GM10248 (cell line): ENCODE measurements around the gene PCDHGA3.

Experiments used
- CTCF ChIA-PET: fragments of 300-600 bp; sonication (Branson Sonifier 250); formaldehyde crosslinking; extraction: SDS; loops from one replicate; lab custom pipeline; 2021; ENCODE audit warnings: antibody characterized with exemption; lab: Yijun Ruan, JAX
- POLR2A ChIA-PET: fragments of 350-650 bp; sonication (Branson Sonifier 250); formaldehyde crosslinking; extraction: SDS; loops from one replicate; lab custom pipeline; 2020; ENCODE audit warnings: antibody characterized with exemption; lab: Yijun Ruan, JAX
- DNase-seq: peaks from one replicate; pipeline ENCODE4 v3.0.0; 2012; ENCODE audit errors: extremely low spot score
- TF ChIP-seq, protein P1 (sequence below): IDR thresholded peaks from 2 replicates; pipeline ENCODE4 v1.5.1; 2012; ENCODE audit warnings: mild to moderate bottlenecking, low read depth; ENCODE audit errors: extremely low read depth, missing control alignments, control extremely low read depth

Gene PCDHGA3

DNA sequence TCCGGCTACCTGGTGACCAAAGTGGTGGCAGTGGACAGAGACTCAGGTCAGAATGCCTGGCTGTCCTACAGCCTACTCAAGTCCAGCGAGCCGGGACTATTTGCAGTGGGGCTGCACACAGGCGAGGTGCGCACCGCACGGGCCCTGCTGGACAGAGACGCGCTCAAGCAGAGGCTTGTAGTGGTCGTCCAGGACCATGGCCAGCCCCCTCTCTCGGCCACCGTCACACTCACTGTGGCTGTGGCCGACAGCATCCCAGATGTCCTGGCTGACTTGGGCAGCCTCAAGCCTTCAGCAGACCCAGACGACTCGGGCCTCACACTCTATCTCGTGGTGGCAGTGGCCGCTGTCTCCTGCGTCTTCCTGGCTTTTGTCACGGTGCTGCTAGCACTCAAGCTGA lies 13.3 kb downstream of the PCDHGA3 start:
- TF ChIP-seq, protein P1, sequence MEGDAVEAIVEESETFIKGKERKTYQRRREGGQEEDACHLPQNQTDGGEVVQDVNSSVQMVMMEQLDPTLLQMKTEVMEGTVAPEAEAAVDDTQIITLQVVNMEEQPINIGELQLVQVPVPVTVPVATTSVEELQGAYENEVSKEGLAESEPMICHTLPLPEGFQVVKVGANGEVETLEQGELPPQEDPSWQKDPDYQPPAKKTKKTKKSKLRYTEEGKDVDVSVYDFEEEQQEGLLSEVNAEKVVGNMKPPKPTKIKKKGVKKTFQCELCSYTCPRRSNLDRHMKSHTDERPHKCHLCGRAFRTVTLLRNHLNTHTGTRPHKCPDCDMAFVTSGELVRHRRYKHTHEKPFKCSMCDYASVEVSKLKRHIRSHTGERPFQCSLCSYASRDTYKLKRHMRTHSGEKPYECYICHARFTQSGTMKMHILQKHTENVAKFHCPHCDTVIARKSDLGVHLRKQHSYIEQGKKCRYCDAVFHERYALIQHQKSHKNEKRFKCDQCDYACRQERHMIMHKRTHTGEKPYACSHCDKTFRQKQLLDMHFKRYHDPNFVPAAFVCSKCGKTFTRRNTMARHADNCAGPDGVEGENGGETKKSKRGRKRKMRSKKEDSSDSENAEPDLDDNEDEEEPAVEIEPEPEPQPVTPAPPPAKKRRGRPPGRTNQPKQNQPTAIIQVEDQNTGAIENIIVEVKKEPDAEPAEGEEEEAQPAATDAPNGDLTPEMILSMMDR = no peak
- CTCF ChIA-PET = interaction anchor here (2.9 kb wide), 1 partner anchor 201 kb away, joined by 9 read pairs; no protein-coding TSS in a partner anchor
- no peak for DNase-seq
- POLR2A ChIA-PET = no interaction called here

DNA sequence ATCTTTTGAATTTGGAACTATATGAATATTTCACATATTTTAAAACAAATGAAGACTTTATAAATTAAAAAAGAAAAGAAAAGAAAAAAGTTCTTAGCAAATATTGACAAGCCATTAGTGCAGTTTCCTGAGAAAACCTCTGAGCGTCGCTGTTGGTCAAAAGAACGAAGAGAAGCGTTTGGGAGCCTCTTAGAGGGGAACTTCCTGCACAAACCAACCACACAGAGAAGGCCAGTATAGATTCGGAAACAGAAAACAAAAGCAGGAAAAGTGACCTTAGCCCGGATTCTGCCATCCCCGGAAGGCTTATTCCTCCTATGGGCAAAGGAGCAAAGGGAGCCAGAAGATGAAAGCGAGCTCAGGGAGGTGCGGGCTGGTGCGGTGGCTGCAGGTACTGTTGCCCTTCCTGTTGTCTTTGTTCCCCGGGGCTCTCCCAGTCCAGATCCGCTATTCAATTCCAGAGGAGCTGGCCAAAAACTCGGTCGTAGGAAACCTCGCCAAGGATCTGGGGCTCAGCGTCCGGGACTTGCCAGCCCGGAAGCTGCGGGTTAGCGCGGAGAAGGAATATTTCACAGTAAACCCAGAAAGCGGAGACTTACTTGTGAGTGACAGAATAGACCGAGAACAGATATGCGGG lies 16.3 kb downstream of the PCDHGA3 start, which contains the start of gene PCDHGB2:
Gene PCDHGB2, plus strand, starts transcription at position 205 of the 637 bp plus-strand sequence. Its CDS starts 142 bp downstream, at position 347.
- ChIA-PET CTCF (interaction anchor here (0.7 to 2.9 kb wide), 14 partner anchors 16 to 232 kb away, joined by 3 to 9 read pairs (median 4); partner anchors contain the start of genes PCDHGA1, PCDHGA10, PCDHGA11 and PCDHGB6), POLR2A (no interaction called here)
- TF ChIP-seq, protein P1 = peak; percentile 43
- DNase-seq = peak; percentile 46

DNA sequence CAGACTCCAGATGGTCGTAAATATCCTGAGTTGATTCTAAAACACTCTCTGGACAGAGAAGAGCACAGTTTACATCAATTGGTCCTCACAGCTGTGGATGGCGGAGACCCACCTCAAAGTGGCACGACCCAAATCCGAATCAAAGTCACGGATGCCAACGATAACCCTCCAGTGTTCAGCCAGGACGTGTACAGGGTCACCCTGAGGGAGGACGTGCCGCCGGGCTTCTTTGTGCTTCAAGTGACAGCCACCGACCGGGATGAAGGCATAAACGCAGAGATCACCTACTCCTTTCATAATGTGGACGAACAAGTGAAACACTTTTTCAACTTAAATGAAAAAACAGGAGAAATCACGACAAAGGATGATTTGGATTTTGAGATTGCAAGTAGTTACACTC lies 17.1 kb downstream of the PCDHGA3 start:
- POLR2A ChIA-PET = no interaction called here
- DNase-seq = no peak
- TF ChIP-seq, protein P1 = no peak
- CTCF ChIA-PET = interaction anchor here (0.7 to 1.7 kb wide), 8 partner anchors 16 to 206 kb away, joined by 3 to 7 read pairs (median 4); partner anchors contain the start of genes PCDHGA10, PCDHGB6, PCDHGB7 and PCDHGC3

DNA sequence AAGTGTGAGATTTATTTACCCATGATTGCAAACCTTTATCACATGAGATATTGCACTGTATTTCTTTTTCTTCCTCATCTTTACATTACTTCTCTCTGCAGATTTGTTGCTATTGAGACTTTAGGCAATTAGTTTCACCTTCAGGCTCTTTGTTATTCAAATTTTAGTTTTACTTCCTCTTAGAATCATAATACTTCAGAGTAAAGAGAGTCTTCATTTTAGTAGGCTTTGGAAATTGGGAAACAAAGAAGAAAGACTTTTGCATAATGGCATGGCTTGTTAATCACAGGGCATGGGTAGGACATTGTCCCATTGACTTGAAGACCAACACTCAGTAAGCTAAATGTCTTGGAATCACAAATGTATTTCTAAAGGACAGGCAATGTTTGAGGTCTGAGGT lies 19.1 kb downstream of the PCDHGA3 start:
- DNase-seq = no peak
- CTCF ChIA-PET = no interaction called here
- TF ChIP-seq, protein P1 = no peak
- POLR2A ChIA-PET = no interaction called here

DNA sequence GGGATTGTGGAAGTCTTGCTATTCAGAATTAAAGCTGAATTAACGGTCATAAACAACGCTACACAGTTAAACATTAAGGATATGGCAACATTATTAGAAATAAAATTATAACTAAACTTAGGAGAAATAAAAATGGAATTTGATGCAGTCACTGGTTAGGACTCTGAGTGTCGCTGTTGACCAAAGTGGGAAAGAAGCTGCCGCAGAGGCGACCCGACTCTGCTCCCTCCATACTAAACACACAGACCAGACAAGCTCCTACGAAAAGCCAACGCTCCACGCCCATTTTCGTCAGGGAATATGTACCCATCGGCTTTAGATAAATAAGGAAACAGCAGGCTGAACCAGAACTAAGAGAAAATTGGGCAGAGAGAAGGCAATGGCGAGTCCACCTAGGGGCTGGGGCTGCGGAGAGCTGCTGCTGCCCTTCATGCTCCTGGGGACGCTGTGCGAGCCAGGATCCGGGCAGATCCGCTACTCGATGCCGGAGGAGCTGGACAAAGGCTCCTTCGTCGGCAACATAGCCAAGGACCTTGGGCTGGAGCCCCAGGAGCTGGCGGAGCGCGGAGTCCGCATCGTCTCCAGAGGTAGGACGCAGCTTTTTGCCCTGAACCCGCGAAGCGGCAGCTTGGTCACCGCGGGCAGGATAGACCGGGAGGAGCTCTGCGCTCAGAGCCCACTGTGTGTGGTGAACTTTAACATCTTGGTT lies 20.5 kb downstream of the PCDHGA3 start, which contains the start of gene PCDHGA5:
Gene PCDHGA5, plus strand, starts transcription at position 211 of the 709 bp plus-strand sequence. Its CDS starts 169 bp downstream, at position 380.
- ChIA-PET CTCF (interaction anchor here (0.8 to 1.5 kb wide), 4 partner anchors 9 to 193 kb away, joined by 3 to 6 read pairs (median 4); partner anchors contain the start of genes PCDHGA10 and PCDHGA4), POLR2A (no interaction called here)
- DNase-seq = no peak
- TF ChIP-seq, protein P1 = no peak
